ENCODE results near the gene CKS1B.

CKS1B gene

GRCh38 chr1:154996966-154997701, 22.7 kb downstream of the CKS1B start:
- Histone ChIP-seq H3K9me3 (ENCODE audit: control insufficient read depth, insufficient read depth, low read length) (no peaks in the 10 kb centered on the region), H3K4me1 (ENCODE audit: insufficient read depth, low read length) (peaks cover 12% of the 10 kb centered on the region; the same call in 1 of the 2 replicates), H3K9ac (ENCODE audit: low read depth, low read length) (no peak overlapping the region), H3K36me3 (ENCODE audit: insufficient read depth, low read length) (no peaks in the 10 kb centered on the region)

GRCh38 chr1:154998201-154998780, 23.8 kb downstream of the CKS1B start:
- Histone ChIP-seq H3K9ac (ENCODE audit: low read depth, low read length) (no peak overlapping the region), H3K36me3 (ENCODE audit: insufficient read depth, low read length) (no peaks in the 10 kb centered on the region), H3K9me3 (ENCODE audit: control insufficient read depth, insufficient read depth, low read length) (no peaks in the 10 kb centered on the region), H3K4me1 (ENCODE audit: insufficient read depth, low read length) (peaks cover 7% of the 10 kb centered on the region; the same call in 1 of the 2 replicates)

GRCh38 chr1:154998818-154999570, 24.5 kb downstream of the CKS1B start:
- H3K36me3 ChIP-seq (ENCODE audit: insufficient read depth, low read length): no peaks in the 10 kb centered on the region
- H3K9me3 ChIP-seq (ENCODE audit: control insufficient read depth, insufficient read depth, low read length): no peaks in the 10 kb centered on the region
- peak overlapping the region; percentile 48 for H3K9ac ChIP-seq (ENCODE audit: low read depth, low read length)
- no peaks in the 10 kb centered on the region; the same call in 1 of the 2 replicates for H3K4me1 ChIP-seq (ENCODE audit: insufficient read depth, low read length)

GRCh38 chr1:154999571-155000410, 25.3 kb downstream of the CKS1B start:
- peak overlapping the region; percentile 65 for H3K9ac ChIP-seq (ENCODE audit: low read depth, low read length)
- H3K4me1 ChIP-seq (ENCODE audit: insufficient read depth, low read length): peaks cover 6% of the 10 kb centered on the region; the same call in 1 of the 2 replicates
- H3K9me3 ChIP-seq (ENCODE audit: control insufficient read depth, insufficient read depth, low read length): no peaks in the 10 kb centered on the region
- H3K36me3 ChIP-seq (ENCODE audit: insufficient read depth, low read length): no peaks in the 10 kb centered on the region

GRCh38 chr1:155000411-155000725, 25.9 kb downstream of the CKS1B start:
- Histone ChIP-seq H3K9ac (ENCODE audit: low read depth, low read length) (peak overlapping the region; percentile 89), H3K4me1 (ENCODE audit: insufficient read depth, low read length) (peaks cover 7% of the 10 kb centered on the region; the same call in 1 of the 2 replicates), H3K36me3 (ENCODE audit: insufficient read depth, low read length) (no peaks in the 10 kb centered on the region), H3K9me3 (ENCODE audit: control insufficient read depth, insufficient read depth, low read length) (no peaks in the 10 kb centered on the region)

GRCh38 chr1:155000726-155001424, 26.4 kb downstream of the CKS1B start:
- Histone ChIP-seq H3K9ac (ENCODE audit: low read depth, low read length) (peak overlapping the region; percentile 89), H3K36me3 (ENCODE audit: insufficient read depth, low read length) (no peaks in the 10 kb centered on the region), H3K9me3 (ENCODE audit: control insufficient read depth, insufficient read depth, low read length) (no peaks in the 10 kb centered on the region), H3K4me1 (ENCODE audit: insufficient read depth, low read length) (peaks cover 7% of the 10 kb centered on the region; the same call in 1 of the 2 replicates)

GRCh38 chr1:155001425-155001674, 26.9 kb downstream of the CKS1B start:
- Histone ChIP-seq H3K9me3 (ENCODE audit: control insufficient read depth, insufficient read depth, low read length) (no peaks in the 10 kb centered on the region), H3K4me1 (ENCODE audit: insufficient read depth, low read length) (peaks cover 7% of the 10 kb centered on the region; the same call in 1 of the 2 replicates), H3K9ac (ENCODE audit: low read depth, low read length) (peak overlapping the region; percentile 89), H3K36me3 (ENCODE audit: insufficient read depth, low read length) (no peaks in the 10 kb centered on the region)

GRCh38 chr1:155001675-155002463, 27.4 kb downstream of the CKS1B start:
- no peaks in the 10 kb centered on the region for H3K9me3 ChIP-seq (ENCODE audit: control insufficient read depth, insufficient read depth, low read length)
- no peaks in the 10 kb centered on the region for H3K36me3 ChIP-seq (ENCODE audit: insufficient read depth, low read length)
- peaks cover 7% of the 10 kb centered on the region; the same call in 1 of the 2 replicates for H3K4me1 ChIP-seq (ENCODE audit: insufficient read depth, low read length)
- peak overlapping the region; percentile 89 for H3K9ac ChIP-seq (ENCODE audit: low read depth, low read length)

GRCh38 chr1:155002464-155003226, 28.2 kb downstream of the CKS1B start, which contains the start of gene ZBTB7B:
Gene ZBTB7B, plus strand, starts transcription at chr1:155002802. Its CDS starts 11,859 bp downstream, at chr1:155014661.
- H3K36me3 ChIP-seq (ENCODE audit: insufficient read depth, low read length): no peaks in the 10 kb centered on the region
- H3K9ac ChIP-seq (ENCODE audit: low read depth, low read length): peak within 1 kb of the TSS; percentile 89
- peaks cover 7% of the 10 kb centered on the region; the same call in 1 of the 2 replicates for H3K4me1 ChIP-seq (ENCODE audit: insufficient read depth, low read length)
- no peaks in the 10 kb centered on the region for H3K9me3 ChIP-seq (ENCODE audit: control insufficient read depth, insufficient read depth, low read length)

- Histone ChIP-seq H3K9me3 (ENCODE audit: control insufficient read depth, insufficient read depth, low read length) (no peaks in the 10 kb centered on the region), H3K9ac (ENCODE audit: low read depth, low read length) (peak overlapping the region; percentile 85), H3K36me3 (ENCODE audit: insufficient read depth, low read length) (no peaks in the 10 kb centered on the region), H3K4me1 (ENCODE audit: insufficient read depth, low read length) (peaks cover 10% of the 10 kb centered on the region; the same call in 1 of the 2 replicates)
Observed at GRCh38 chr1:155003227-155003765, 28.8 kb downstream of the CKS1B start.

GRCh38 chr1:155003766-155004351, 29.4 kb downstream of the CKS1B start:
- peak overlapping the region; percentile 85 for H3K9ac ChIP-seq (ENCODE audit: low read depth, low read length)
- H3K36me3 ChIP-seq (ENCODE audit: insufficient read depth, low read length): no peaks in the 10 kb centered on the region
- H3K4me1 ChIP-seq (ENCODE audit: insufficient read depth, low read length): peaks cover 13% of the 10 kb centered on the region; the same call in 1 of the 2 replicates
- no peaks in the 10 kb centered on the region for H3K9me3 ChIP-seq (ENCODE audit: control insufficient read depth, insufficient read depth, low read length)
